ENCODE results near the gene PLXNB1.

- TF ChIP-seq CTCF (IDR thresholded peaks at IDR 0.05) (no peak), POLR2AphosphoS5 (IDR thresholded peaks at IDR 0.05) (no peak)
Measured at GRCh38 chr3:48370333-48370713, 59.6 kb downstream of the PLXNB1 start.
